ENCODE results near the gene SCEL. TPM values are rescaled to one million over a fixed set of nuclear protein-coding genes. Genes with fewer than 3 reads are reported as not detected.

Gene SCEL
- total RNA-seq, 1 experiment from 2014 or later: 3.5 TPM

DNA sequence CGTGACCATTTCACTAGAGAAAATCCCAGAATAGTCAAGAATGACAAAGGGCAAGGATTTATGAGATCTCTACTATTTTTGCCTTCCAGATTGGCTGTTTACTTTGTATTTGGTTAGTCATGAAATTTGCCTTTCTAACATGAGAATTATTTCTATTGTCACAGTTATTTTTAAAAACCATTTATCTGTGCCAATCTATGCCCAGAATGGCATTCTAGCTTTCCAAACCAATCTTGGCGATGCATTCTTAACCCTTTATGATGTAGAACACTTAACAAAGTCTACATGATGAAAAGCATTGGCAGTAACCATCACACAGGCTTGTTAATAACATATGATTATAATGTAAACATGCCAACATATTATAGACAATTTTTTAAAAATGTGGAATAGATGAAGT, 65.2 kb downstream of the SCEL start:
- Histone ChIP-seq H2AFZ (ENCODE audit: low read length) (no peak overlapping the region), H3K79me2 (ENCODE audit: low read length) (no peaks in the 10 kb centered on the region), H4K20me1 (ENCODE audit: low read length) (no peaks in the 10 kb centered on the region), H3K27ac (ENCODE audit: low read length) (no peak overlapping the region), H3K9me2 (replicated peaks; ENCODE audit: low read length) (no peaks in the 10 kb centered on the region), H3K4me3 (ENCODE audit: low read length) (no peak overlapping the region), H3K4me2 (ENCODE audit: low read length) (no peak overlapping the region), H3K4me1 (ENCODE audit: insufficient read depth, low read length) (no peaks in the 10 kb centered on the region), H3K9me3 (ENCODE audit: low read length) (no peaks in the 10 kb centered on the region), H3K36me3 (ENCODE audit: low read depth, low read length) (no peaks in the 10 kb centered on the region), H3K9ac (ENCODE audit: low read length) (no peak overlapping the region), H3K27me3 (ENCODE audit: low read length) (no peaks in the 10 kb centered on the region), H3F3A (ENCODE audit: low read length, unreplicated experiment) (no peaks in the 10 kb centered on the region)
- DNase-seq (no peak), ATAC-seq (no peak)
- POLR2A ChIA-PET (ENCODE audit: unreplicated experiment): no interaction called here
- TF ChIP-seq EZH2phosphoT487 (IDR thresholded peaks at IDR 0.05; ENCODE audit: borderline replicate concordance, low read length) (no peak), EZH2 (IDR thresholded peaks at IDR 0.05; ENCODE audit: low read length, unreplicated experiment) (no peak)
- TF ChIP-seq, protein P1, sequence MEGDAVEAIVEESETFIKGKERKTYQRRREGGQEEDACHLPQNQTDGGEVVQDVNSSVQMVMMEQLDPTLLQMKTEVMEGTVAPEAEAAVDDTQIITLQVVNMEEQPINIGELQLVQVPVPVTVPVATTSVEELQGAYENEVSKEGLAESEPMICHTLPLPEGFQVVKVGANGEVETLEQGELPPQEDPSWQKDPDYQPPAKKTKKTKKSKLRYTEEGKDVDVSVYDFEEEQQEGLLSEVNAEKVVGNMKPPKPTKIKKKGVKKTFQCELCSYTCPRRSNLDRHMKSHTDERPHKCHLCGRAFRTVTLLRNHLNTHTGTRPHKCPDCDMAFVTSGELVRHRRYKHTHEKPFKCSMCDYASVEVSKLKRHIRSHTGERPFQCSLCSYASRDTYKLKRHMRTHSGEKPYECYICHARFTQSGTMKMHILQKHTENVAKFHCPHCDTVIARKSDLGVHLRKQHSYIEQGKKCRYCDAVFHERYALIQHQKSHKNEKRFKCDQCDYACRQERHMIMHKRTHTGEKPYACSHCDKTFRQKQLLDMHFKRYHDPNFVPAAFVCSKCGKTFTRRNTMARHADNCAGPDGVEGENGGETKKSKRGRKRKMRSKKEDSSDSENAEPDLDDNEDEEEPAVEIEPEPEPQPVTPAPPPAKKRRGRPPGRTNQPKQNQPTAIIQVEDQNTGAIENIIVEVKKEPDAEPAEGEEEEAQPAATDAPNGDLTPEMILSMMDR (conservative IDR thresholded peaks at IDR 0.05; ENCODE audit: low read depth, low read length): no peak
- CTCF ChIA-PET: no interaction called here
- no TSS peak for BruUV-seq (replicated peaks)
- intact Hi-C loops (cut with micrococcal nuclease): no loop called here

DNA sequence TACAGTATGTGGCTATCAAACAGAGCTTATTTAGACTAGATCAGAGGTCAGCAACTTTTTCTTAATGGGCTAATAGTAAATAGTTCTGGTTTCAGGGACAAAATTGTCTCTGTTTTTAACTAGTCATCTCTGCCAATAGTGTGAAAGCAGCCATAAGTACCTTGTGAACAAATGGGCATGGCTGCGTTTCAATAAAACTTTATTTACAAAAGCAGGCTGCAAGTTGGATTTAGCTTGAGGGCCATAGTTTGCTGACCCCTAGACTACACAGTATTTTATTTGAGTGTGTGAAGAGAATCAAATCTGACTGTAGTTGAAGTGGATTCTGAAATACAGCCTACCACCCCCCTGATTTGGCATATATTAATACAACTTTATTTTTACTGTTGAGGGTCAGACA, 75.6 kb downstream of the SCEL start:
- no peak for ATAC-seq
- Histone ChIP-seq H3K9ac (ENCODE audit: low read length) (no peak overlapping the region), H3K27ac (ENCODE audit: low read length) (no peak overlapping the region), H3K36me3 (ENCODE audit: low read depth, low read length) (no peaks in the 10 kb centered on the region), H3K27me3 (ENCODE audit: low read length) (no peaks in the 10 kb centered on the region), H4K20me1 (ENCODE audit: low read length) (no peaks in the 10 kb centered on the region), H3K9me3 (ENCODE audit: low read length) (no peaks in the 10 kb centered on the region), H3K79me2 (ENCODE audit: low read length) (no peaks in the 10 kb centered on the region), H3F3A (ENCODE audit: low read length, unreplicated experiment) (no peaks in the 10 kb centered on the region), H3K4me2 (ENCODE audit: low read length) (no peak overlapping the region), H3K4me1 (ENCODE audit: insufficient read depth, low read length) (no peaks in the 10 kb centered on the region), H3K9me2 (replicated peaks; ENCODE audit: low read length) (no peaks in the 10 kb centered on the region), H3K4me3 (ENCODE audit: low read length) (no peak overlapping the region), H2AFZ (ENCODE audit: low read length) (no peak overlapping the region)
- ChIA-PET POLR2A (ENCODE audit: unreplicated experiment) (no interaction called here), CTCF (interaction anchor here (0.6 kb wide), 1 partner anchor 36 kb away, joined by 3 read pairs; no protein-coding TSS in a partner anchor)
- no peak for TF ChIP-seq EZH2 (IDR thresholded peaks at IDR 0.05; ENCODE audit: low read length, unreplicated experiment)
- no peak for TF ChIP-seq EZH2phosphoT487 (IDR thresholded peaks at IDR 0.05; ENCODE audit: borderline replicate concordance, low read length)
- TF ChIP-seq, protein P1 (conservative IDR thresholded peaks at IDR 0.05; ENCODE audit: low read depth, low read length): no peak
- no peak for DNase-seq
- intact Hi-C loops (cut with micrococcal nuclease): no loop called here
- no TSS peak for BruUV-seq (replicated peaks)

DNA sequence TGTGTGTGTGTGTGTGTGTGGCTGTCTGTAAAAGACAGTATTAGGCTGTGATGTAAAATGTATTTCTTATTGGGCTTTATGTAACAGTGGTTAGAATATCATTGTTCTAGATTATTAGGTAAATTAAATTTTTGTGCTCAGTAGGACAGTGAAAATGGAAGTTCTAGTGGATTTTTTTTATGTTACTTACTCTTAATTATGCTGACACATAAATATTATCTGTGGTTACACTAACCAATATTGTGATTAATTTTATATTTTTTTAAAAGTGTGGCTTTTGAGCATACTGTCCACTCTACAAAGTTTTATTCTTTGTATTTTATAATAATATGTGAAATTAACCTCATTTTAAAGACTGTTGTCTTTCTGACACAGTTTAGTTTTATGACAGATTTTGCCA, 80.5 kb downstream of the SCEL start:
- POLR2A ChIA-PET (ENCODE audit: unreplicated experiment): no interaction called here
- intact Hi-C loops (cut with micrococcal nuclease): no loop called here
- H3K9me2 ChIP-seq (replicated peaks; ENCODE audit: low read length): no peaks in the 10 kb centered on the region

More for the DNA sequence above, 80.5 kb downstream of the SCEL start:
- H3K9me3 ChIP-seq (ENCODE audit: low read length): no peaks in the 10 kb centered on the region
- no peaks in the 10 kb centered on the region for H3K27me3 ChIP-seq (ENCODE audit: low read length)
- no peaks in the 10 kb centered on the region for H3K4me1 ChIP-seq (ENCODE audit: insufficient read depth, low read length)
- no peaks in the 10 kb centered on the region for H3F3A ChIP-seq (ENCODE audit: low read length, unreplicated experiment)
- no peak overlapping the region for H2AFZ ChIP-seq (ENCODE audit: low read length)
- H3K36me3 ChIP-seq (ENCODE audit: low read depth, low read length): no peaks in the 10 kb centered on the region
- no peak overlapping the region for H3K4me3 ChIP-seq (ENCODE audit: low read length)
- no peak overlapping the region for H3K27ac ChIP-seq (ENCODE audit: low read length)
- H3K79me2 ChIP-seq (ENCODE audit: low read length): no peaks in the 10 kb centered on the region
- no peak for DNase-seq
- CTCF ChIA-PET: interaction anchor here (0.5 kb wide), 1 partner anchor 32 kb away, joined by 4 read pairs; no protein-coding TSS in a partner anchor
- TF ChIP-seq EZH2phosphoT487 (IDR thresholded peaks at IDR 0.05; ENCODE audit: borderline replicate concordance, low read length) (no peak), EZH2 (IDR thresholded peaks at IDR 0.05; ENCODE audit: low read length, unreplicated experiment) (no peak)
- TF ChIP-seq, protein P1 (conservative IDR thresholded peaks at IDR 0.05; ENCODE audit: low read depth, low read length): no peak
- BruUV-seq (replicated peaks): no TSS peak
- no peaks in the 10 kb centered on the region for H4K20me1 ChIP-seq (ENCODE audit: low read length)
- no peak overlapping the region for H3K4me2 ChIP-seq (ENCODE audit: low read length)
- H3K9ac ChIP-seq (ENCODE audit: low read length): no peak overlapping the region
- no peak for ATAC-seq
